Measurements from ENCODE around the gene NEXN.

NEXN gene

GRCh38 chr1:77876884-77877283, 11.5 kb upstream of the NEXN start:
- TF ChIP-seq CTCF (conservative IDR thresholded peaks at IDR 0.05; ENCODE audit: control insufficient read depth, insufficient read depth, low read depth, low read length), result no peak
- no peak overlapping the region for H3K4me3 ChIP-seq (ENCODE audit: control insufficient read depth, low read depth, low read length)
- peak; percentile 53 for DNase-seq (ENCODE audit: low read depth)

- DNase-seq (ENCODE audit: low read depth), result no peak
- TF ChIP-seq CTCF (conservative IDR thresholded peaks at IDR 0.05; ENCODE audit: control insufficient read depth, insufficient read depth, low read depth, low read length), result no peak
- H3K4me3 ChIP-seq (ENCODE audit: control insufficient read depth, low read depth, low read length), result no peak overlapping the region
These were observed 7.4 kb upstream of the NEXN start for GRCh38 chr1:77881061-77881460.

- no peak for TF ChIP-seq CTCF (conservative IDR thresholded peaks at IDR 0.05; ENCODE audit: control insufficient read depth, insufficient read depth, low read depth, low read length)
- no peak overlapping the region for H3K4me3 ChIP-seq (ENCODE audit: control insufficient read depth, low read depth, low read length)
- no peak for DNase-seq (ENCODE audit: low read depth)
These were observed 6.0 kb upstream of the NEXN start for GRCh38 chr1:77882411-77882810.

GRCh38 chr1:77888781-77889642, 588 bp downstream of the NEXN start:
- TF ChIP-seq CTCF (conservative IDR thresholded peaks at IDR 0.05; ENCODE audit: control insufficient read depth, insufficient read depth, low read depth, low read length), result no peak
- H3K4me3 ChIP-seq (ENCODE audit: control insufficient read depth, low read depth, low read length), result peak overlapping the region; percentile 86
- DNase-seq (ENCODE audit: low read depth), result peak; percentile 76

DNA sequence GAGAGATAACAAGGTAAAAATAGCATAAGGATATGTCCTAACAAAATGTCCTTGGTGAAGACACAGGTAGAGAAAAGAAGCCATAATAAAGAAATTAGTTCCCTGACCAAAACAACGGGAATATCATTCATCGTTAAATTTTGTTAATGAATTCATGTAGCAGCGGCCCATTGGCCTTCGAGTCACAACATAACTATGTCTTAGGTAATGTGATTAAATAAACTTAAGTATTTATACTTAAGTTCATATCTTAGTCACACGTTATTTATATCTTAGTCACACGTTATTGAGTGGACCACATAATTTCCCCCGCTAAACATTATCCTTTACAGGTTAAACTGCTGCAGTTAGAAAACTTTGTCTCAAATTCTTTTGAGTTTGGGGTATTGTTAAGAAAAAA, 1.2 kb downstream of the NEXN start:
- peak overlapping the region; percentile 86 for H3K4me3 ChIP-seq (ENCODE audit: control insufficient read depth, low read depth, low read length)
- TF ChIP-seq CTCF (conservative IDR thresholded peaks at IDR 0.05; ENCODE audit: control insufficient read depth, insufficient read depth, low read depth, low read length), result no peak
- DNase-seq (ENCODE audit: low read depth), result peak; percentile 80

DNA sequence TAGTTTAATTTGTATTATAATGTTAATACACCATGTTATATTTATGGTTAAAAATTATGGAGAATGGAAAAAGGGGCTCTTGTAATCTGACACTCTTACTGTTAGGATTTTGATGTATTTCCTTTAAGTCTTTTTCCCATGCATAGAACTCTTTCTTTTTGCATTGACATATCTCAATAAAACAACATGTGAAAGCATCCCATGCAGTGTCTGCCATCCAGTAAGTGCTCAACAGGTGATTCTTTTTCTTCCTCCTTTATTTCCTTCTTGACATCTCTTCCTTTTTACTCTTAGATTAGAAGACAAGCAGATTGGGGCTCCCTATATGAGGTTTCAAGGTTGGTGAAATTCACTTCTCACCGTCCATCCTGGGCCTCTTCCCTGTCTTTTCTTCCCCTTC, 2.8 kb downstream of the NEXN start:
- TF ChIP-seq CTCF (conservative IDR thresholded peaks at IDR 0.05; ENCODE audit: control insufficient read depth, insufficient read depth, low read depth, low read length), result no peak

More for the DNA sequence above, 2.8 kb downstream of the NEXN start:
- H3K4me3 ChIP-seq (ENCODE audit: control insufficient read depth, low read depth, low read length), result no peak overlapping the region
- DNase-seq (ENCODE audit: low read depth), result no peak

All from fibroblast of mammary gland (primary cell).